K562 (cell line): ENCODE data around the gene ATXN3. TPM values are rescaled to one million over a fixed set of nuclear protein-coding genes. Genes with fewer than 3 reads are reported as not detected.
A peak's percentile ranks its signal among the peaks of the same experiment; 100 is the strongest.

ENCODE experiments used
- EP300 ChIP-seq: IDR thresholded peaks from 2 replicates; pipeline ENCODE4 v1.6.1; 2012; ENCODE audit warnings: low read length, improper control_type of control experiment
- MIER1 ChIP-seq: fragments of 450-650 bp; IDR thresholded peaks from 2 replicates; pipeline ENCODE4 v1.6.1; 2016; ENCODE audit warnings: antibody characterized with exemption, mild to moderate bottlenecking, low read depth
- POLR2B ChIP-seq: fragments of 450-650 bp; IDR thresholded peaks from 2 replicates; pipeline ENCODE4 v1.6.1; 2018; ENCODE audit warnings: low read depth; ENCODE audit not compliant: partially characterized antibody
- PTTG1 ChIP-seq: fragments of 450-650 bp; IDR thresholded peaks from 2 replicates; pipeline ENCODE4 v1.6.1; 2016; ENCODE audit warnings: low read depth, mild to moderate bottlenecking, missing genetic modification characterization, missing compliant biosample characterization
- RNF2 ChIP-seq: sonication (generic); IDR thresholded peaks from 2 replicates; pipeline ENCODE4 v1.6.1; 2016
- ZNF197 ChIP-seq: fragments of 200-800 bp; sonication (Bioruptor generic); IDR thresholded peaks from 2 replicates; pipeline ENCODE4 v1.6.1; 2016; ENCODE audit warnings: low read depth, missing genetic modification characterization, missing compliant biosample characterization
- ZNF507 ChIP-seq: conservative IDR thresholded peaks from 2 replicates; pipeline ENCODE4 v1.6.1; 2017; ENCODE audit warnings: missing genetic modification characterization, missing compliant biosample characterization
- polyA plus RNA-seq, 8 experiments: library from polyadenylated mRNA; depleted of rRNA in 4 of 8; stranded (reverse) in 5 of 8; unstranded in 3 of 8; fragments of >200 nt; fragmentation: Nextera tagmentation in 2 of 8; fragmentation: Illumina TruSeq in 1 of 8; extraction: Ambion mirVana in 2 of 8; extraction: Trizol in 1 of 8; gene quantifications; 2 replicates each; pipeline versions ENCODE4 v1.2.1 to v1.2.3, GENCODE V29; 2011 to 2014; ENCODE audit warnings: inconsistent platforms in 1 of 8, missing spikeins in 1 of 8
- total RNA-seq, 7 experiments: library from RNA; depleted of rRNA in 6 of 7; stranded (reverse); fragments of >200 nt in 6 of 7; fragmentation: Illumina TruSeq in 2 of 7; extraction: Trizol in 2 of 7; gene quantifications; 2 replicates each; pipeline versions ENCODE4 v1.2.1 to v1.2.3, GENCODE V29; 2011 to 2021; ENCODE audit warnings: low replicate concordance in 1 of 7
- TF ChIP-seq, protein P1 (sequence below): fragments of 250-450 bp; sonication (Bioruptor Pico); IDR thresholded peaks from 2 replicates; pipeline ENCODE4 v1.4.0; 2020; ENCODE audit warnings: mild to moderate bottlenecking, moderate library complexity, borderline replicate concordance
- TF ChIP-seq, protein P2 (sequence below): fragments of 250-450 bp; sonication (Bioruptor Pico); IDR thresholded peaks from 2 replicates; pipeline ENCODE4 v1.8.0; 2022; ENCODE audit warnings: moderate library complexity, mild to moderate bottlenecking, inconsistent platforms
- TF ChIP-seq, protein P3 (sequence below): fragments of 450-650 bp; IDR thresholded peaks from 2 replicates; pipeline ENCODE4 v1.6.1; 2016; ENCODE audit warnings: low read depth
- TF ChIP-seq, protein P4 (sequence below), 2 experiments: fragments of 450-650 bp; IDR thresholded peaks; 2 replicates each; pipeline ENCODE4 v1.6.1; 2016
- TF ChIP-seq, protein P5 (sequence below): fragments of 250-450 bp; sonication (Bioruptor Pico); IDR thresholded peaks from 2 replicates; pipeline ENCODE4 v1.9.0; 2021; ENCODE audit warnings: mild to moderate bottlenecking

The ATXN3 gene
- total and polyA plus RNA-seq, 9 of the 15 experiments (the other 6 are each of a cell fraction or from before 2014, with no cell fraction given): 11.3 to 25.0 (median 14.6) TPM

DNA sequence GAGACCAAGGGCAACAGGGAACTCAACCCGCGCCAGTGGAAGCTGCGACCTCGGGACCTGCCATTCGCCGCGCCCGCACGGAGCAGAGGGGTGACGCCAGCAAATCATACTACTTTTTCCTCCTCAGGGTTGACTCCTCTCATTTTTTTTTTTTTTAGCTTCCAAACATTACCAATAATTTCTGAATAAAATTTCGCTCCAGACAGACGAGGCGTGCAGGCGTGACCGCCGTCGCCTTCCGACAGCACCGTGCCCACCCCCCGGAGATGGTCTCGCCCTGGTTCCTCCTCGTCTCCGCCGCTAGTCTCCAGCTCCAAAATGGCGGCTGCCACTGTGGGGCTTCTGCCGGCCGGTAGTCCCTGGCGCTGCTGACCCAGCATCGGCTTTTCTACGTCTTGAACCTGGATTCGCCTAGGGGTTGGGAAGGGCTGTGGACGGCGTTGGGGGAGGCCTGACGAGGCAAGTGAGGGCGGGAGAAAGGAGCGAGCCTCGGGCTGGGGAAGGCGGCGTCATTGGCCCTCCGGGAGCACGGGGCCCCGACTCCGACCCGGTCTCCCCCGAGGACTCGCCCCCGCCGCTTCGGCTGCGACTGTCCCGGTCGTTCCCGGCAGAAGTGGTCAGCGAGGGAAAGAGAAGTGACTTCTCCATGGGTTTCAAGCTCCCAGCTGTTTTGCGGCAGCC lies 15.4 kb upstream of the ATXN3 start, which contains the start of the genes CPSF2 and NDUFB1 (continued):
- TF ChIP-seq, protein P1, sequence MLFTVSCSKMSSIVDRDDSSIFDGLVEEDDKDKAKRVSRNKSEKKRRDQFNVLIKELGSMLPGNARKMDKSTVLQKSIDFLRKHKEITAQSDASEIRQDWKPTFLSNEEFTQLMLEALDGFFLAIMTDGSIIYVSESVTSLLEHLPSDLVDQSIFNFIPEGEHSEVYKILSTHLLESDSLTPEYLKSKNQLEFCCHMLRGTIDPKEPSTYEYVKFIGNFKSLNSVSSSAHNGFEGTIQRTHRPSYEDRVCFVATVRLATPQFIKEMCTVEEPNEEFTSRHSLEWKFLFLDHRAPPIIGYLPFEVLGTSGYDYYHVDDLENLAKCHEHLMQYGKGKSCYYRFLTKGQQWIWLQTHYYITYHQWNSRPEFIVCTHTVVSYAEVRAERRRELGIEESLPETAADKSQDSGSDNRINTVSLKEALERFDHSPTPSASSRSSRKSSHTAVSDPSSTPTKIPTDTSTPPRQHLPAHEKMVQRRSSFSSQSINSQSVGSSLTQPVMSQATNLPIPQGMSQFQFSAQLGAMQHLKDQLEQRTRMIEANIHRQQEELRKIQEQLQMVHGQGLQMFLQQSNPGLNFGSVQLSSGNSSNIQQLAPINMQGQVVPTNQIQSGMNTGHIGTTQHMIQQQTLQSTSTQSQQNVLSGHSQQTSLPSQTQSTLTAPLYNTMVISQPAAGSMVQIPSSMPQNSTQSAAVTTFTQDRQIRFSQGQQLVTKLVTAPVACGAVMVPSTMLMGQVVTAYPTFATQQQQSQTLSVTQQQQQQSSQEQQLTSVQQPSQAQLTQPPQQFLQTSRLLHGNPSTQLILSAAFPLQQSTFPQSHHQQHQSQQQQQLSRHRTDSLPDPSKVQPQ: no peak
- TF ChIP-seq ZNF507 (tag) (no peak), RNF2 (no peak; the same call in 1 of the 2 replicates), EP300 (no peak), MIER1 (no peak), POLR2B (peak; percentile 79), ZNF197 (CRISPR knock-in tag) (no peak), PTTG1 (tag) (no peak)
- TF ChIP-seq, protein P2, sequence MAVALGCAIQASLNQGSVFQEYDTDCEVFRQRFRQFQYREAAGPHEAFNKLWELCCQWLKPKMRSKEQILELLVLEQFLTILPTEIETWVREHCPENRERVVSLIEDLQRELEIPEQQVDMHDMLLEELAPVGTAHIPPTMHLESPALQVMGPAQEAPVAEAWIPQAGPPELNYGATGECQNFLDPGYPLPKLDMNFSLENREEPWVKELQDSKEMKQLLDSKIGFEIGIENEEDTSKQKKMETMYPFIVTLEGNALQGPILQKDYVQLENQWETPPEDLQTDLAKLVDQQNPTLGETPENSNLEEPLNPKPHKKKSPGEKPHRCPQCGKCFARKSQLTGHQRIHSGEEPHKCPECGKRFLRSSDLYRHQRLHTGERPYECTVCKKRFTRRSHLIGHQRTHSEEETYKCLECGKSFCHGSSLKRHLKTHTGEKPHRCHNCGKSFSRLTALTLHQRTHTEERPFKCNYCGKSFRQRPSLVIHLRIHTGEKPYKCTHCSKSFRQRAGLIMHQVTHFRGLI (CRISPR knock-in tag): no peak
- TF ChIP-seq, protein P3, sequence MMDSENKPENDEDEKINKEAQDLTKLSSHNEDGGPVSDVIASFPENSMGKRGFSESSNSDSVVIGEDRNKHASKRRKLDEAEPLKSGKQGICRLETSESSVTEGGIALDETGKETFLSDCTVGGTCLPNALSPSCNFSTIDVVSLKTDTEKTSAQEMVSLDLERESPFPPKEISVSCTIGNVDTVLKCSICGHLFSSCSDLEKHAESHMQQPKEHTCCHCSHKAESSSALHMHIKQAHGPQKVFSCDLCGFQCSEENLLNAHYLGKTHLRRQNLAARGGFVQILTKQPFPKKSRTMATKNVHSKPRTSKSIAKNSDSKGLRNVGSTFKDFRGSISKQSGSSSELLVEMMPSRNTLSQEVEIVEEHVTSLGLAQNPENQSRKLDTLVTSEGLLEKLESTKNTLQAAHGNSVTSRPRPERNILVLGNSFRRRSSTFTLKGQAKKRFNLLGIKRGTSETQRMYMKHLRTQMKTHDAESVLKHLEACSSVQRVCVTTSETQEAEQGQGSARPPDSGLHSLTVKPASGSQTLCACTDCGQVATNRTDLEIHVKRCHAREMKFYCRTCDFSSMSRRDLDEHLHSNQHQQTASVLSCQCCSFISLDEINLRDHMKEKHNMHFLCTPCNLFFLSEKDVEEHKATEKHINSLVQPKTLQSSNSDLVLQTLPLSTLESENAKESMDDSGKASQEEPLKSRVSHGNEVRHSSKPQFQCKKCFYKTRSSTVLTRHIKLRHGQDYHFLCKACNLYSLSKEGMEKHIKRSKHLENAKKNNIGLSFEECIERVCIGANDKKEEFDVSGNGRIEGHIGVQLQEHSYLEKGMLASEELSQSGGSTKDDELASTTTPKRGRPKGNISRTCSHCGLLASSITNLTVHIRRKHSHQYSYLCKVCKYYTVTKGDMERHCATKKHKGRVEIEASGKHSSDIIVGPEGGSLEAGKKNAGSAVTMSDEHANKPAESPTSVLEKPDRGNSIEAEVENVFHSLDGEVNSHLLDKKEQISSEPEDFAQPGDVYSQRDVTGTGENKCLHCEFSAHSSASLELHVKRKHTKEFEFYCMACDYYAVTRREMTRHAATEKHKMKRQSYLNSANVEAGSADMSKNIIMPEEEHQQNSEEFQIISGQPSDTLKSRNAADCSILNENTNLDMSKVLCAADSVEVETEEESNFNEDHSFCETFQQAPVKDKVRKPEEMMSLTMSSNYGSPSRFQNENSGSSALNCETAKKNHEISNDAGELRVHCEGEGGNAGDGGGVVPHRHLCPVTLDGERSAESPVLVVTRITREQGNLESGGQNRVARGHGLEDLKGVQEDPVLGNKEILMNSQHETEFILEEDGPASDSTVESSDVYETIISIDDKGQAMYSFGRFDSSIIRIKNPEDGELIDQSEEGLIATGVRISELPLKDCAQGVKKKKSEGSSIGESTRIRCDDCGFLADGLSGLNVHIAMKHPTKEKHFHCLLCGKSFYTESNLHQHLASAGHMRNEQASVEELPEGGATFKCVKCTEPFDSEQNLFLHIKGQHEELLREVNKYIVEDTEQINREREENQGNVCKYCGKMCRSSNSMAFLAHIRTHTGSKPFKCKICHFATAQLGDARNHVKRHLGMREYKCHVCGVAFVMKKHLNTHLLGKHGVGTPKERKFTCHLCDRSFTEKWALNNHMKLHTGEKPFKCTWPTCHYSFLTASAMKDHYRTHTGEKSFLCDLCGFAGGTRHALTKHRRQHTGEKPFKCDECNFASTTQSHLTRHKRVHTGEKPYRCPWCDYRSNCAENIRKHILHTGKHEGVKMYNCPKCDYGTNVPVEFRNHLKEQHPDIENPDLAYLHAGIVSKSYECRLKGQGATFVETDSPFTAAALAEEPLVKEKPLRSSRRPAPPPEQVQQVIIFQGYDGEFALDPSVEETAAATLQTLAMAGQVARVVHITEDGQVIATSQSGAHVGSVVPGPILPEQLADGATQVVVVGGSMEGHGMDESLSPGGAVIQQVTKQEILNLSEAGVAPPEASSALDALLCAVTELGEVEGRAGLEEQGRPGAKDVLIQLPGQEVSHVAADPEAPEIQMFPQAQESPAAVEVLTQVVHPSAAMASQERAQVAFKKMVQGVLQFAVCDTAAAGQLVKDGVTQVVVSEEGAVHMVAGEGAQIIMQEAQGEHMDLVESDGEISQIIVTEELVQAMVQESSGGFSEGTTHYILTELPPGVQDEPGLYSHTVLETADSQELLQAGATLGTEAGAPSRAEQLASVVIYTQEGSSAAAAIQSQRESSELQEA: no peak
- TF ChIP-seq, protein P4, sequence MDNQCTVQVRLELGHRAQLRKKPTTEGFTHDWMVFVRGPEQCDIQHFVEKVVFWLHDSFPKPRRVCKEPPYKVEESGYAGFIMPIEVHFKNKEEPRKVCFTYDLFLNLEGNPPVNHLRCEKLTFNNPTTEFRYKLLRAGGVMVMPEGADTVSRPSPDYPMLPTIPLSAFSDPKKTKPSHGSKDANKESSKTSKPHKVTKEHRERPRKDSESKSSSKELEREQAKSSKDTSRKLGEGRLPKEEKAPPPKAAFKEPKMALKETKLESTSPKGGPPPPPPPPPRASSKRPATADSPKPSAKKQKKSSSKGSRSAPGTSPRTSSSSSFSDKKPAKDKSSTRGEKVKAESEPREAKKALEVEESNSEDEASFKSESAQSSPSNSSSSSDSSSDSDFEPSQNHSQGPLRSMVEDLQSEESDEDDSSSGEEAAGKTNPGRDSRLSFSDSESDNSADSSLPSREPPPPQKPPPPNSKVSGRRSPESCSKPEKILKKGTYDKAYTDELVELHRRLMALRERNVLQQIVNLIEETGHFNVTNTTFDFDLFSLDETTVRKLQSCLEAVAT (IDR thresholded peaks at IDR 0.05): no peak
- TF ChIP-seq, protein P5, sequence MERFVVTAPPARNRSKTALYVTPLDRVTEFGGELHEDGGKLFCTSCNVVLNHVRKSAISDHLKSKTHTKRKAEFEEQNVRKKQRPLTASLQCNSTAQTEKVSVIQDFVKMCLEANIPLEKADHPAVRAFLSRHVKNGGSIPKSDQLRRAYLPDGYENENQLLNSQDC (CRISPR knock-in tag): no peak
